Neural crest cell (in vitro differentiated cells): ENCODE measurements around the gene ZHX3. TPM values are rescaled to one million over a fixed set of nuclear protein-coding genes. Genes with fewer than 3 reads are reported as not detected.

Source experiments
- DNase-seq: peaks from one replicate; pipeline ENCODE4 v3.0.0; 2021; ENCODE audit warnings: low read depth, mixed read lengths, low spot score
- H3K27ac Mint-ChIP-seq: one replicate; pipeline ENCODE4 v1.8.0; 2021; ENCODE audit warnings: mild to moderate bottlenecking, mixed read lengths; ENCODE audit not compliant: unreplicated experiment
- H3K27me3 Mint-ChIP-seq: 2 replicates; pipeline ENCODE4 v1.8.0; 2021; ENCODE audit warnings: low read depth, mild to moderate bottlenecking, mixed read lengths
- H3K36me3 Mint-ChIP-seq: 2 replicates; pipeline ENCODE4 v1.8.0; 2021; ENCODE audit warnings: low read depth, mild to moderate bottlenecking, mixed read lengths
- H3K4me1 Mint-ChIP-seq: 2 replicates; pipeline ENCODE4 v1.8.0; 2021; ENCODE audit warnings: mixed read lengths
- H3K4me3 Mint-ChIP-seq: one replicate; pipeline ENCODE4 v1.8.0; 2021; ENCODE audit warnings: mild to moderate bottlenecking, mixed read lengths
- H3K9me3 Mint-ChIP-seq: 2 replicates; pipeline ENCODE4 v1.8.0; 2021; ENCODE audit warnings: mixed read lengths
- CTCF ChIP-seq: fragments of 200-600 bp; sonication (generic); conservative IDR thresholded peaks from 2 replicates; pipeline ENCODE4 v1.5.0; 2021; ENCODE audit warnings: antibody characterized with exemption, mild to moderate bottlenecking
- total RNA-seq: library from RNA; stranded (reverse); gene quantifications from 2 replicates; pipeline ENCODE4 v1.2.1, GENCODE V29; 2021

The ZHX3 gene
- total RNA-seq, 1 donor from 2014 or later = 13.0 TPM

- H3K27me3 Mint-ChIP-seq = no peaks in the 10 kb centered on the region
- H3K27ac Mint-ChIP-seq = no peak overlapping the region
- no peaks in the 10 kb centered on the region for H3K36me3 Mint-ChIP-seq
- no peak for TF ChIP-seq CTCF
- DNase-seq = no peak
- no peaks in the 10 kb centered on the region for H3K4me1 Mint-ChIP-seq
- H3K9me3 Mint-ChIP-seq = no peaks in the 10 kb centered on the region
- H3K4me3 Mint-ChIP-seq = no peak overlapping the region
Observed at GRCh38 chr20:41334036-41334435, 16.5 kb upstream of the ZHX3 start.

GRCh38 chr20:41331731-41332130 is 14.2 kb upstream of the ZHX3 start:
- Mint-ChIP-seq H3K27me3 (no peaks in the 10 kb centered on the region), H3K4me3 (no peak overlapping the region), H3K36me3 (no peaks in the 10 kb centered on the region), H3K4me1 (peaks cover 6% of the 10 kb centered on the region), H3K9me3 (no peaks in the 10 kb centered on the region), H3K27ac (no peak overlapping the region)
- no peak for TF ChIP-seq CTCF
- DNase-seq = no peak

GRCh38 chr20:41330941-41331340 is 13.4 kb upstream of the ZHX3 start:
- no peak overlapping the region for H3K27ac Mint-ChIP-seq
- no peak overlapping the region for H3K4me3 Mint-ChIP-seq
- DNase-seq = no peak
- no peaks in the 10 kb centered on the region for H3K36me3 Mint-ChIP-seq
- no peak for TF ChIP-seq CTCF
- H3K9me3 Mint-ChIP-seq = no peaks in the 10 kb centered on the region
- H3K4me1 Mint-ChIP-seq = peaks cover 6% of the 10 kb centered on the region
- H3K27me3 Mint-ChIP-seq = no peaks in the 10 kb centered on the region

- Mint-ChIP-seq H3K4me1 (peaks cover 6% of the 10 kb centered on the region), H3K27ac (no peak overlapping the region), H3K9me3 (no peaks in the 10 kb centered on the region), H3K4me3 (no peak overlapping the region), H3K27me3 (no peaks in the 10 kb centered on the region), H3K36me3 (no peaks in the 10 kb centered on the region)
- TF ChIP-seq CTCF = no peak
- no peak for DNase-seq
Observed at GRCh38 chr20:41330343-41330720, 12.8 kb upstream of the ZHX3 start.

- H3K9me3 Mint-ChIP-seq = no peaks in the 10 kb centered on the region
- H3K4me1 Mint-ChIP-seq = peaks cover 6% of the 10 kb centered on the region
- H3K4me3 Mint-ChIP-seq = no peak overlapping the region
- H3K27me3 Mint-ChIP-seq = no peaks in the 10 kb centered on the region
- TF ChIP-seq CTCF = no peak
- DNase-seq = no peak
- H3K36me3 Mint-ChIP-seq = no peaks in the 10 kb centered on the region
- H3K27ac Mint-ChIP-seq = no peak overlapping the region
Observed at GRCh38 chr20:41329435-41330342, 12.2 kb upstream of the ZHX3 start.
